Suprapubic skin (tissue), 4 donors: Measurements from ENCODE around the gene HDAC3. TPM values are rescaled to one million over a fixed set of nuclear protein-coding genes. Genes with fewer than 3 reads are reported as not detected.

Experiments
- DNase-seq, 2 donors: peaks; one replicate each; pipeline ENCODE4 v3.0.0-alpha.2; 2019; ENCODE audit warnings: low spot score in 2 of 2
- H3K27ac ChIP-seq: fragments of 200-600 bp; sonication (generic); one replicate; pipeline ENCODE4 v1.5.1; 2019
- H3K27me3 ChIP-seq: fragments of 200-600 bp; sonication (generic); one replicate; pipeline ENCODE4 v1.5.1; 2019
- H3K36me3 ChIP-seq: fragments of 200-600 bp; sonication (generic); one replicate; pipeline ENCODE4 v1.5.1; 2019
- H3K4me1 ChIP-seq: fragments of 200-600 bp; sonication (generic); one replicate; pipeline ENCODE4 v1.5.1; 2019
- H3K4me3 ChIP-seq: fragments of 200-600 bp; sonication (generic); one replicate; pipeline ENCODE4 v1.5.1; 2019; ENCODE audit warnings: mild to moderate bottlenecking
- H3K9me3 ChIP-seq: fragments of 200-600 bp; sonication (generic); one replicate; pipeline ENCODE4 v1.5.1; 2019
- EP300 ChIP-seq: sonication (generic); formaldehyde crosslinking; IDR thresholded peaks from one replicate; pipeline ENCODE4 v1.6.1; 2017; ENCODE audit warnings: antibody characterized with exemption
- POLR2A ChIP-seq, 2 donors: fragments of 450-650 bp; IDR thresholded peaks; one replicate each; pipeline ENCODE4 v1.6.1; 2017; ENCODE audit warnings: antibody characterized with exemption in 2 of 2, mild to moderate bottlenecking in 2 of 2, moderate library complexity in 2 of 2
- POLR2AphosphoS5 ChIP-seq, 3 donors: sonication (generic); formaldehyde crosslinking; IDR thresholded peaks; one replicate each; pipeline ENCODE4 v1.6.1; 2017; ENCODE audit warnings: antibody characterized with exemption in 3 of 3
- WGBS: methylation state at CpG from one replicate; pipeline ENCODE4 v1.1.5; 2018; 5-methylcytosine and 5-hydroxymethylcytosine counted together
- total RNA-seq, 4 donors: library from RNA; depleted of rRNA; stranded (reverse); fragments of >200 nt; gene quantifications; one replicate each; pipeline ENCODE4 v1.1.0, GENCODE V29; 2016
- TF ChIP-seq, protein P1 (sequence below), 2 donors: fragments of 200-600 bp in 1 of 2; fragments of 450-650 bp in 1 of 2; sonication (generic) in 1 of 2; IDR thresholded peaks; one replicate each; pipeline ENCODE4 v1.5.1; 2016 to 2019; ENCODE audit warnings: antibody characterized with exemption in 2 of 2, mild to moderate bottlenecking in 1 of 2, moderate library complexity in 1 of 2

Gene HDAC3
- total RNA-seq, 4 donors from 2014 or later: 50.0 to 79.2 (median 59.4) TPM

GRCh38 chr5:141634720-141635119 lies 1.9 kb downstream of the HDAC3 start:
- 91% methylated on average over 3 of the region's 6 CpGs for WGBS
- no peaks in the 10 kb centered on the region for H3K27me3 ChIP-seq
- H3K4me1 ChIP-seq: peaks cover 45% of the 10 kb centered on the region
- H3K4me3 ChIP-seq: no peak overlapping the region
- H3K9me3 ChIP-seq: no peaks in the 10 kb centered on the region
- H3K36me3 ChIP-seq: peaks cover 16% of the 10 kb centered on the region
- TF ChIP-seq EP300: no peak
- no peak for TF ChIP-seq POLR2AphosphoS5 (IDR thresholded peaks at IDR 0.05)
- TF ChIP-seq, protein P1, sequence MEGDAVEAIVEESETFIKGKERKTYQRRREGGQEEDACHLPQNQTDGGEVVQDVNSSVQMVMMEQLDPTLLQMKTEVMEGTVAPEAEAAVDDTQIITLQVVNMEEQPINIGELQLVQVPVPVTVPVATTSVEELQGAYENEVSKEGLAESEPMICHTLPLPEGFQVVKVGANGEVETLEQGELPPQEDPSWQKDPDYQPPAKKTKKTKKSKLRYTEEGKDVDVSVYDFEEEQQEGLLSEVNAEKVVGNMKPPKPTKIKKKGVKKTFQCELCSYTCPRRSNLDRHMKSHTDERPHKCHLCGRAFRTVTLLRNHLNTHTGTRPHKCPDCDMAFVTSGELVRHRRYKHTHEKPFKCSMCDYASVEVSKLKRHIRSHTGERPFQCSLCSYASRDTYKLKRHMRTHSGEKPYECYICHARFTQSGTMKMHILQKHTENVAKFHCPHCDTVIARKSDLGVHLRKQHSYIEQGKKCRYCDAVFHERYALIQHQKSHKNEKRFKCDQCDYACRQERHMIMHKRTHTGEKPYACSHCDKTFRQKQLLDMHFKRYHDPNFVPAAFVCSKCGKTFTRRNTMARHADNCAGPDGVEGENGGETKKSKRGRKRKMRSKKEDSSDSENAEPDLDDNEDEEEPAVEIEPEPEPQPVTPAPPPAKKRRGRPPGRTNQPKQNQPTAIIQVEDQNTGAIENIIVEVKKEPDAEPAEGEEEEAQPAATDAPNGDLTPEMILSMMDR (IDR thresholded peaks at IDR 0.05): no peak
- TF ChIP-seq POLR2A (IDR thresholded peaks at IDR 0.05): no peak
- no peak overlapping the region for H3K27ac ChIP-seq
- no peak for DNase-seq

GRCh38 chr5:141633871-141634561 lies 2.6 kb downstream of the HDAC3 start:
- Histone ChIP-seq H3K27ac (no peak overlapping the region), H3K27me3 (no peaks in the 10 kb centered on the region), H3K36me3 (peaks cover 23% of the 10 kb centered on the region), H3K4me3 (no peak overlapping the region), H3K9me3 (no peaks in the 10 kb centered on the region), H3K4me1 (peaks cover 45% of the 10 kb centered on the region)
- DNase-seq: no peak
- TF ChIP-seq, protein P1 (IDR thresholded peaks at IDR 0.05): no peak
- no peak for TF ChIP-seq POLR2AphosphoS5 (IDR thresholded peaks at IDR 0.05)
- no peak for TF ChIP-seq POLR2A (IDR thresholded peaks at IDR 0.05)
- no peak for TF ChIP-seq EP300
- WGBS: 80% methylated on average over 5 of the region's 5 CpGs

GRCh38 chr5:141632650-141633049 lies 4.0 kb downstream of the HDAC3 start:
- TF ChIP-seq POLR2A (IDR thresholded peaks at IDR 0.05): no peak
- no peak for TF ChIP-seq EP300
- TF ChIP-seq, protein P1 (IDR thresholded peaks at IDR 0.05): no peak
- no peak for TF ChIP-seq POLR2AphosphoS5 (IDR thresholded peaks at IDR 0.05)
- Histone ChIP-seq H3K27ac (no peak overlapping the region), H3K36me3 (peaks cover 37% of the 10 kb centered on the region), H3K4me3 (no peak overlapping the region), H3K4me1 (peaks cover 37% of the 10 kb centered on the region), H3K27me3 (no peaks in the 10 kb centered on the region), H3K9me3 (no peaks in the 10 kb centered on the region)
- DNase-seq: no peak
- 96% methylated on average over 2 of the region's 2 CpGs for WGBS

- DNase-seq: no peak
- no peak overlapping the region for H3K27ac ChIP-seq
- H3K36me3 ChIP-seq: peaks cover 52% of the 10 kb centered on the region
- H3K4me3 ChIP-seq: no peak overlapping the region
- H3K27me3 ChIP-seq: no peaks in the 10 kb centered on the region
- peaks cover 24% of the 10 kb centered on the region for H3K4me1 ChIP-seq
- TF ChIP-seq POLR2A (IDR thresholded peaks at IDR 0.05): no peak
- no peak for TF ChIP-seq POLR2AphosphoS5 (IDR thresholded peaks at IDR 0.05)
- TF ChIP-seq EP300: no peak
- TF ChIP-seq, protein P1 (IDR thresholded peaks at IDR 0.05): no peak
- 94% methylated on average over 5 of the region's 5 CpGs for whole genome bisulfite sequencing
- H3K9me3 ChIP-seq: no peaks in the 10 kb centered on the region
These were observed 6.0 kb downstream of the HDAC3 start for GRCh38 chr5:141630570-141631140.

DNA sequence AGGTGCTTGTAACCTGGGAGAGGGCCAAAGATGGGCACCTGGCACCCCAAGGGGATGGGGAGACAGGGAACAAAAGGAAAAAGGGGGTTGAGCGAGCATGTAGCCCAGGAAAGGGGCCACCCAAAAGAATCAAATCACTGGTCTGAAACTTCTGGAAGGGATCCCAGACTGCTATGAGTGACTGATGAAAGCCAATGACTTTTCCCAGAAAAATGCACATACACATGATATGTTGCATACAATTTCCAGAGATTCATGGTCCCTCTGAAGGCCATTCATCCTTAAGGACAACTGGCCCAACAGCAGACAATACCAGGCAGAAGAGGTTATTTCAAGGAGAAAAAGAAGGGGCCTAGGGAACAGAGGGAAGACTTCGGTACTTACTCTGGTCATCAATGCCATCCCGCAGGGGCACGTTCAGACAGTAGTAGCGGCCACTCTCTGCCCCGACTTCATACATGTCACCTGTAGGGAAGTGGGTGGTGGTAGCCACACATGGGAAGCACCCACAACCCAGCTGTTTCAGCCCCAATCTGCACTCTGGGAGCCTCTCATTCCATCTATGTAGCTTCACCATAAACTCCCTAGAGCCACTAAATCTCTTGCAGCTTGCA lies 8.4 kb downstream of the HDAC3 start:
- no peak overlapping the region for H3K4me3 ChIP-seq
- TF ChIP-seq POLR2A (IDR thresholded peaks at IDR 0.05) (no peak), POLR2AphosphoS5 (IDR thresholded peaks at IDR 0.05) (no peak), EP300 (no peak)
- TF ChIP-seq, protein P1 (IDR thresholded peaks at IDR 0.05): no peak
- 95% methylated on average over 6 of the region's 6 CpGs for WGBS
- H3K36me3 ChIP-seq: peaks cover 67% of the 10 kb centered on the region
- H3K27me3 ChIP-seq: no peaks in the 10 kb centered on the region
- no peaks in the 10 kb centered on the region for H3K9me3 ChIP-seq
- H3K27ac ChIP-seq: no peak overlapping the region
- H3K4me1 ChIP-seq: peaks cover 7% of the 10 kb centered on the region
- DNase-seq: peak in 1 of 2 donors; percentile 31
